Nephron progenitor cell (in vitro differentiated cells): ENCODE measurements around the gene LCN9.

Experiments used
- DNase-seq: peaks from one replicate; pipeline ENCODE4 v3.0.0; 2021
- H3K27ac Mint-ChIP-seq: 2 replicates; pipeline ENCODE4 v1.8.0; 2021; ENCODE audit warnings: mild to moderate bottlenecking, moderate library complexity, mixed read lengths
- H3K27me3 Mint-ChIP-seq: 2 replicates; pipeline ENCODE4 v1.8.0; 2021; ENCODE audit warnings: mild to moderate bottlenecking, low read depth, mixed read lengths; ENCODE audit not compliant: poor library complexity
- H3K36me3 Mint-ChIP-seq: 2 replicates; pipeline ENCODE4 v1.8.0; 2021; ENCODE audit warnings: low read depth, mixed read lengths
- H3K4me1 Mint-ChIP-seq: 2 replicates; pipeline ENCODE4 v1.8.0; 2021; ENCODE audit warnings: mixed read lengths
- H3K4me3 Mint-ChIP-seq: 2 replicates; pipeline ENCODE4 v1.8.0; 2021; ENCODE audit warnings: mild to moderate bottlenecking, moderate library complexity, mixed read lengths
- H3K9me3 Mint-ChIP-seq: 2 replicates; pipeline ENCODE4 v1.8.0; 2021; ENCODE audit warnings: mild to moderate bottlenecking, moderate library complexity, mixed read lengths
- TF ChIP-seq, protein P1 (sequence below): fragments of 200-600 bp; sonication (generic); IDR thresholded peaks from 2 replicates; pipeline ENCODE4 v1.5.0; 2021; ENCODE audit warnings: antibody characterized with exemption

Gene LCN9

DNA sequence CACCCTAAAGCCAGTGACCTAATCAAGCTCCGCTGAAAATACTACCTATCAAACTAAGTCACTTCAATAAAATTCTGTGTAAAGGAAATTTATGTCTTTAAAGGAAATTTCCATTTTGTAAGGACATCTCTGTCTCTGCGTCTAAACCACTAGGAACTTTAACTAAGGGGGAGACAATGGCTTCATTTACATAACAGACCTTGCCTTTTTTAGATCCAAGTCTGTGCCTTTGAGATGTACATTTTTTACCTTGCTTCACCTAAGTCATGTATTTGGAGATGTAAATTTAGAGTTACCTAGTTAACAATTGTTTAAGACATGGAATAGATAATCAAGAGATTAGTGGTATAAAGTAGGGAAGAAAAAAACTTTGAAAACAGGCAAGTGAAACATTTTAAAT is 13.6 kb upstream of the LCN9 start:
- TF ChIP-seq, protein P1, sequence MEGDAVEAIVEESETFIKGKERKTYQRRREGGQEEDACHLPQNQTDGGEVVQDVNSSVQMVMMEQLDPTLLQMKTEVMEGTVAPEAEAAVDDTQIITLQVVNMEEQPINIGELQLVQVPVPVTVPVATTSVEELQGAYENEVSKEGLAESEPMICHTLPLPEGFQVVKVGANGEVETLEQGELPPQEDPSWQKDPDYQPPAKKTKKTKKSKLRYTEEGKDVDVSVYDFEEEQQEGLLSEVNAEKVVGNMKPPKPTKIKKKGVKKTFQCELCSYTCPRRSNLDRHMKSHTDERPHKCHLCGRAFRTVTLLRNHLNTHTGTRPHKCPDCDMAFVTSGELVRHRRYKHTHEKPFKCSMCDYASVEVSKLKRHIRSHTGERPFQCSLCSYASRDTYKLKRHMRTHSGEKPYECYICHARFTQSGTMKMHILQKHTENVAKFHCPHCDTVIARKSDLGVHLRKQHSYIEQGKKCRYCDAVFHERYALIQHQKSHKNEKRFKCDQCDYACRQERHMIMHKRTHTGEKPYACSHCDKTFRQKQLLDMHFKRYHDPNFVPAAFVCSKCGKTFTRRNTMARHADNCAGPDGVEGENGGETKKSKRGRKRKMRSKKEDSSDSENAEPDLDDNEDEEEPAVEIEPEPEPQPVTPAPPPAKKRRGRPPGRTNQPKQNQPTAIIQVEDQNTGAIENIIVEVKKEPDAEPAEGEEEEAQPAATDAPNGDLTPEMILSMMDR: no peak
- no peak overlapping the region for H3K4me3 Mint-ChIP-seq
- H3K27ac Mint-ChIP-seq: no peak overlapping the region
- peaks cover 15% of the 10 kb centered on the region for H3K27me3 Mint-ChIP-seq
- H3K36me3 Mint-ChIP-seq: peaks cover 21% of the 10 kb centered on the region
- no peak for DNase-seq
- H3K4me1 Mint-ChIP-seq: peaks cover 16% of the 10 kb centered on the region
- peaks cover 89% of the 10 kb centered on the region for H3K9me3 Mint-ChIP-seq

DNA sequence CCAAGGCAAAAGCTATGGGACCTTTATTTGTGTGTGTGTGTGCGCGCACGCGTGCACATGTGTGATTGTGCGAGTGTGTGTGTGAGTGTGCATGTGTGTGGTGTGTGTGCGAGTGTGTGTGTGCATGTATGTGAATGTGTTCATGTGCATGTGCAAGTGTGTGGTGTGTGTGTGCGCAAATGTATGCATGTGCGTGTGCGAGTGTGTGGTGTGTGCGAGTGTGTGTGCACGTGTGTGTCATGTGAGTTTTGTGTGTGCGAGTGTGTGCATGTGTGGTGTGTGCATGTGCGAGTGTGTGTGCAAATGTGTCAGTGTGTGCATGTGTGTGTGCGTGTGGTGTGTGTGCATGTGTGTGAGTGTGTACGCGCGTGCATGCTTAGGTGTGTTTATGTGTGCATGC is 12.7 kb upstream of the LCN9 start:
- Mint-ChIP-seq H3K27ac (no peak overlapping the region), H3K27me3 (peaks cover 22% of the 10 kb centered on the region), H3K36me3 (peaks cover 21% of the 10 kb centered on the region), H3K4me1 (peaks cover 7% of the 10 kb centered on the region), H3K9me3 (peaks cover 87% of the 10 kb centered on the region), H3K4me3 (no peak overlapping the region)
- TF ChIP-seq, protein P1: no peak
- DNase-seq: no peak

DNA sequence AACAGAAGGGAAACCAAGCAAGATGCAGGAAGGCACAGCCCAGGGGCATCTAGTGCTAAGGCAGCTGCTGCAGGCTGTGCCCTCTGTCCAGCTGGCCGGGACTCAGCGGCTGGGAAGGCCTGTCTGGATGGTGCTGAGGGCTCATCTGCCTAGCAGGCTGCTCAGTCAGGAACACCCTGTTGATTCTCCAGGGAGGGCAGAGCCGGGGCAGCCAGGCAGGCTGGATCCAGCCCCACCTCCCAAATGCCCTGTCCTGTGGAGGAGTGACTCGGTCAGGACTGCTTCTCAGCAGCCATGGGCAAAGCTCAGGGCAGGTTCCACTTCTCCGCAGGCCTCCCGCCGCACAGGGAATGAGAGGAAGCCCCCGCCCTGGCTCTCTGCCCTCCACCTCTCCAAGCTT is 7.8 kb upstream of the LCN9 start:
- TF ChIP-seq, protein P1: no peak
- Mint-ChIP-seq H3K4me1 (peaks cover 8% of the 10 kb centered on the region), H3K27me3 (peaks cover 15% of the 10 kb centered on the region), H3K9me3 (peaks cover 52% of the 10 kb centered on the region), H3K4me3 (no peak overlapping the region), H3K27ac (no peak overlapping the region), H3K36me3 (peaks cover 24% of the 10 kb centered on the region)
- DNase-seq: no peak

- no peak overlapping the region for H3K4me3 Mint-ChIP-seq
- DNase-seq: no peak
- H3K4me1 Mint-ChIP-seq: peaks cover 16% of the 10 kb centered on the region
- peaks cover 8% of the 10 kb centered on the region for H3K27me3 Mint-ChIP-seq
- peaks cover 34% of the 10 kb centered on the region for H3K9me3 Mint-ChIP-seq
- H3K27ac Mint-ChIP-seq: no peak overlapping the region
- peaks cover 16% of the 10 kb centered on the region for H3K36me3 Mint-ChIP-seq
- TF ChIP-seq, protein P1: no peak
These were observed 5.7 kb upstream of the LCN9 start for GRCh38 chr9:135657416-135657815.

DNA sequence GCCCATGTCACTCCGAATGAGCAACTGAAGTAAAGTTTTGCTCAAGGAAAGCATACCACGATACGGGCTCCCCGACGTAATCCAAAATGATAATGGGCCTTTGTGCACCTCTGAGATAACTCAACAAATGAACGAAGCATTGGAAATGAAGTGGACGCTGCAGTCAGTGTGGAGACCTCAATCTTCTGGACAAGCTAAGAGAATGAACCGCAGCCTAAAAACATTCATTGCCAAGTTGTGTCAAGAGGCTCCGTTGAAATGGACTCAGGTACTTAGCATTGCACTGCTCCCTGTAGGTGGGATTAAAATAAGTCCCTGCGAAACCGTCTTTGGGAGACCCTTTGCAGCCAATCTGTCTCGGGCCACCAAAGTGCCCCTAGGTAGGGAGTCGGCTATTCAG is 3.9 kb upstream of the LCN9 start:
- Mint-ChIP-seq H3K9me3 (peaks cover 18% of the 10 kb centered on the region), H3K4me1 (peaks cover 29% of the 10 kb centered on the region), H3K27me3 (peaks cover 8% of the 10 kb centered on the region), H3K36me3 (peaks cover 6% of the 10 kb centered on the region), H3K27ac (no peak overlapping the region), H3K4me3 (no peak overlapping the region)
- DNase-seq: no peak
- TF ChIP-seq, protein P1: no peak

GRCh38 chr9:135660407-135660806 is 2.7 kb upstream of the LCN9 start:
- Mint-ChIP-seq H3K27me3 (peaks cover under 1% of the 10 kb centered on the region), H3K4me3 (no peak overlapping the region), H3K36me3 (peaks cover 6% of the 10 kb centered on the region), H3K27ac (no peak overlapping the region), H3K4me1 (peaks cover 35% of the 10 kb centered on the region), H3K9me3 (peaks cover 9% of the 10 kb centered on the region)
- TF ChIP-seq, protein P1: no peak
- no peak for DNase-seq
